GM06990 (cell line): ENCODE measurements around the gene YOD1.

Experiments used
- DNase-seq: peaks from one replicate; pipeline ENCODE4 v3.0.0-alpha.2; 2011; ENCODE audit not compliant: insufficient read length; ENCODE audit errors: extremely low read depth
- H3K27me3 ChIP-seq: replicated peaks from 2 replicates; pipeline ENCODE4 v1.6.0; 2011; ENCODE audit warnings: low read length; ENCODE audit not compliant: control insufficient read depth, insufficient read depth
- H3K36me3 ChIP-seq: 2 replicates; pipeline ENCODE4 v1.5.1; 2011; ENCODE audit warnings: low read length; ENCODE audit not compliant: control insufficient read depth, insufficient read depth
- H3K4me3 ChIP-seq: replicated peaks from 2 replicates; pipeline ENCODE4 v1.5.1; 2011; ENCODE audit warnings: low read depth, mild to moderate bottlenecking, control low read depth, low read length
- TF ChIP-seq, protein P1 (sequence below): IDR thresholded peaks from 2 replicates; pipeline ENCODE4 v1.5.1; 2011; ENCODE audit warnings: low read length, control low read depth, mild to moderate bottlenecking, inconsistent platforms; ENCODE audit not compliant: insufficient read depth, poor library complexity, severe bottlenecking

YOD1 gene

DNA sequence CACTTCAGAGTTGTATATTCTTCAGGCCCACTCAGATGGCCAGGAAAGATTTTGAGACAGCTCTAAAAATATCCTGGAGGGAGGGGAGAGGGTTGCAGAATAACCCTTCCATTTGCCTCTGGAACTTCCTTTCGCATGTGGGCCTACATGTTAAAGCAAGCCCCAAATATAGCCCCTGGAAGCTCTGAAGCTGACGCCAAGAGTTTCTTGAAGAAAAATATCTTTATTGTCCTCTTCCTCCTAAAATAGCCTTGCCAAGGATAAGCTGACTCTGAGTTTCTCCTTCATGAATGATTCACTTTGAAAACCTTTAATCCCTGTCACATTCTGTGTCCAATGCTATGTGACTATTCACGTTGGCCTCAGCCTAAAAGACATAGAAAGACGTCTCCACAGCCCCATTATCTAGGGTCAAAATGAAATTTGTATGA is 24.9 kb downstream of the YOD1 start:
- H3K4me3 ChIP-seq = no peak overlapping the region
- TF ChIP-seq, protein P1, sequence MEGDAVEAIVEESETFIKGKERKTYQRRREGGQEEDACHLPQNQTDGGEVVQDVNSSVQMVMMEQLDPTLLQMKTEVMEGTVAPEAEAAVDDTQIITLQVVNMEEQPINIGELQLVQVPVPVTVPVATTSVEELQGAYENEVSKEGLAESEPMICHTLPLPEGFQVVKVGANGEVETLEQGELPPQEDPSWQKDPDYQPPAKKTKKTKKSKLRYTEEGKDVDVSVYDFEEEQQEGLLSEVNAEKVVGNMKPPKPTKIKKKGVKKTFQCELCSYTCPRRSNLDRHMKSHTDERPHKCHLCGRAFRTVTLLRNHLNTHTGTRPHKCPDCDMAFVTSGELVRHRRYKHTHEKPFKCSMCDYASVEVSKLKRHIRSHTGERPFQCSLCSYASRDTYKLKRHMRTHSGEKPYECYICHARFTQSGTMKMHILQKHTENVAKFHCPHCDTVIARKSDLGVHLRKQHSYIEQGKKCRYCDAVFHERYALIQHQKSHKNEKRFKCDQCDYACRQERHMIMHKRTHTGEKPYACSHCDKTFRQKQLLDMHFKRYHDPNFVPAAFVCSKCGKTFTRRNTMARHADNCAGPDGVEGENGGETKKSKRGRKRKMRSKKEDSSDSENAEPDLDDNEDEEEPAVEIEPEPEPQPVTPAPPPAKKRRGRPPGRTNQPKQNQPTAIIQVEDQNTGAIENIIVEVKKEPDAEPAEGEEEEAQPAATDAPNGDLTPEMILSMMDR = no peak

DNA sequence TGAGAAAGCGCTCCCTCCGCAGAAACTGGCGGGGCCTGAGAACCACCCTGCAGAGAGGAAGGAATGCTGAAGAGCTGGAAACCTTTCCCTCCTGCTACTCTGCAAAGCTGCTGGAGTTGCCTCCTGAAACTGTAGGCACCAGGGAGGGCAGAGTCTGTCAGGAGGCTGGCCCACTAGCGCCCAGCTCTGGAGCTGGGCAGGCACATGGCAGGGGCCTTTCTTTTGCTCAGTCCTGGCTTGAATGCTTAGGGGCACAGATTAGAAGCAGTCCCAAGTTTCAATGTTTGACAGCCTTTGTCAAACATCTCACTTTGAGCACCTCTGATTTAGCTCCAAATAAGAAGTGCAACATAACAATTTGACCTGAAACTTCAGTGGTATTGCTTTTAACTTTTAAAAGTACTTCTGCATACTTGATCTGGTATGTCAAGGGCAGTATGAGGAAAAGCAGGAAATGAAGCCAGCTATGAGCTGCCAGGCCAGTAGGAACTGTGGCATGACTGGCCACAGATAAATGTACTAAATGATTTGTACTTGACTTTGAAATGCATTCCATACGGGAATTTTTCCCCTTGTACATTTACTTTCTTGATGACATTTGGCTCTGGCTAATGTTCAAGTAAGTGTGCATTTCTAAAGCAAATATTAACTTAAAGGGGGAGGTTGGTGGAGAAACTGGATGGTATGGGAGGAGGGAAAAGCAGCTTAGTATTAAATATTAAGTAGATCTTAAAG is 25.7 kb downstream of the YOD1 start:
- H3K4me3 ChIP-seq = no peak overlapping the region
- no peak for DNase-seq
- TF ChIP-seq, protein P1 = no peak
- no peaks in the 10 kb centered on the region; the same call in 1 of the 2 replicates for H3K27me3 ChIP-seq
- H3K36me3 ChIP-seq = no peaks in the 10 kb centered on the region

More for the DNA sequence above, 24.9 kb downstream of the YOD1 start:
- no peak for DNase-seq
- Histone ChIP-seq H3K36me3 (no peaks in the 10 kb centered on the region), H3K27me3 (no peaks in the 10 kb centered on the region; the same call in 1 of the 2 replicates)

DNA sequence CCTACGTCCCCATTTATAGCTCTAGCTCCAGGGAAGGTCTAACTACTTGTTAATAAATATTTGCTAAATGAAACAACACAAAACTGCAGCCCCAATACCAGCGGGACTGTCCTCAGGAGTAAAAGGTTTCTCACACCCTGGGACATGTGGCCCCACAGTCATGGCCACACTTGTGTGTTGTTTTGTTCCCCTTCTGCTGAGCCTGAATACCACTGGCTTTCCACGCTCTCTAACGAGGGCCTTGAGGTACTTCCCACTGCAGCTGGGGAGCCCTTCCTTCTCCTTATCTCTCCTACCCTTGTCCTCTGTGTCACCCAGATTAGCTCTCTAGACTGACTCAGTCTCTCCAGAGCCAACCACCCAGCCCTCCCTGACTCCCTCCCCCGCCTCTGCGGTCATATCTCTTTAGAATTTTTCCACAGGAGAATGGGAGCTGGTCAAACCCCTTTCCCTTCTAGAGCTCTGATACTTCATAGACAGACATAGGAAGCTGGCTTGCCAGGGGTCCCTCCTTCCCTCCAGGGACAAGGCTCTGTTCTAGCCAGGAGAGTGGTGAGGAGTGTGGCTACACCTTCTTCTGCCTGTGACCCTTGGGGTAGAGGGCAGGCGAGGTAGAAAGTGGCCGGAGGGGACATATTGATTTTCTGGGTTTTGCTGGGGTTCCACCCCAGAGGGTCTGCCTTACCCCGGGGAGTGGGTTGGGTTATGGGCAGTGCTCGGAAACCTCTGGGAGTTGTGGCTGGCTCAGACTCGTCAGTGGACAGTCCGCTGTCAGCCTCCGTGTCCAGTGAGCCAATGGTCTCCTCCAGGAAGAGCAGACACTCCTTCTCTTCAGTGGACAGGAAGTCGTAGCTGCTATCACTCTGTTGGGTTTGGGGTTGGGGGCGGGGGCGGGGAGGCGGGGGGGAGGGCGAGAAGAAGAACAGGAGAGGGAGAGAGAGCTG is 26.5 kb downstream of the YOD1 start:
- H3K4me3 ChIP-seq = no peak overlapping the region
- H3K27me3 ChIP-seq = no peaks in the 10 kb centered on the region; the same call in 1 of the 2 replicates
- TF ChIP-seq, protein P1 = no peak
- no peak for DNase-seq
- no peaks in the 10 kb centered on the region for H3K36me3 ChIP-seq

DNA sequence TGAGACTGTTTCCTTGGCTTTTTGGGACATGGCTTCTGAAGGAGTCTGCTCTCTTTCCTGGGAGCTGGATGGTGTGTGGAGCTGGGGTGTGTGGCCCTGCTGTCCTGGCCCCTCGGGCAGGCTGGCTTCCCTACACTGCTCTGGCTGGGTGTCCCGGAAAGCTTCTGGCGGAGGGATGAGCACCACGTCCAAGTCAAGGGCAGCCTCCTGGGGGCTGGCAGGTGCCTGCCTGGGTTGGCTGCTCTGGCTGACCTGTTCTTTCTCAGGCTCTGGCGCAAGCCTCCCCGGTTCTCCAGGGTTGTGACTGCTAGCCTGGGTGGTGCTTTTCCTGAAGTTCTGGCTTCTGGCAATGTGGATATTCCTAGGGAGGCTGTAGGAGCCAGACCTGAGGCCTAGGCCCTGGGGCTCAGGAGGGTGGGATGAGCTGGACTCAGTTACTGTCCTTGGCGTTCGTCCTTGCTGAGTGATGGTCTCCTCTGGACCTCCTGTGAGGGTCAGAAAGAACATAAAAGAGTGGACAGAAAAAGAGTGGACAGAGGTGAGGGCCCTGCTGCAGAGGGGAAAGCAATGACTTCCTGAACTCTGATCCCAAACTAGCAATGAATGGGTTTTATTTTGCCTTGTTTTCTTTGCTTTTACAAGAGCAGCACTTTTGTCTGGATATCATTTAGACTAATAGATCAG is 27.9 kb downstream of the YOD1 start:
- H3K4me3 ChIP-seq = no peak overlapping the region
- H3K27me3 ChIP-seq = no peaks in the 10 kb centered on the region; the same call in none of the 2 replicates
- H3K36me3 ChIP-seq = no peaks in the 10 kb centered on the region
- DNase-seq = no peak
- TF ChIP-seq, protein P1 = no peak

DNA sequence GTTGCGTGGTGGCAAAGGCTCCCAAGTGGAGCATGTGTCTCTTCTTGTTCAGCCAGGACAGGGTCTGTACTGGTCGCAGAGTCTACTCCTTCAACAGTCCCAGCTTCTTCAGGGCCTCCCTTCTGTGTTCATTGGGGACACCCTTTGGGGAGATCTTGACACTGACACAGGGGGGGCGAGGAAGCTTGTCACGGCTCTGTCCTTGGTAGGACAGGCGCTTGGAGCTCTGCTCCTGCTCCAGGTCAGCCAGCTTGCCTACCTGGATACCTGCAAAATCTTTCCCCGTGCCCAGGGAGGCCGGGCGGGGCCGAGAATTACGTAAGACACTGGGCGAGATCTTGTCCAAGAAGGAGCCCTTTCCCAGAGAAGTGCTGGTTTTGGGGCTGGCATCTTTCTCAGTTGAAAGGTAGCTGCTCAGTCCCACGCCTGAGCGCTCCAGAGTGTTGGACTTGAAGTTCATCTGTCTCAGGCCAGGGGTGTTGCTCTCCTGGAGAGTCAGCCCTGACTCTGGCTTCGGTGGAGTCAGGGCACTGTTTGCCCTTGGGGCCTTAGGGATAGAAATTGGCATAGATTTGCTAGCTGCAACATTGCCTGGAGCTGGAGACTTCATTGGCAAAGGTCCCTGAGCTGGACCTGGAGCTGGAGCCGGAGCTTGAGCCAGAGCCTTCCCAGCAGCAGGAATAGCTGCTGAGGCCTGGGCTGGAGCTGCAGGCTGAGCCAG is 29.0 kb downstream of the YOD1 start:
- Histone ChIP-seq H3K36me3 (no peaks in the 10 kb centered on the region), H3K27me3 (no peaks in the 10 kb centered on the region; the same call in none of the 2 replicates), H3K4me3 (no peak overlapping the region)
- TF ChIP-seq, protein P1 = no peak
- DNase-seq = no peak
